Colonic mucosa (tissue), 4 donors: Measurements from ENCODE around the gene PRPS1L1. TPM values are rescaled to one million over a fixed set of nuclear protein-coding genes. Genes with fewer than 3 reads are reported as not detected.

Experiments used
- DNase-seq: peaks from one replicate; pipeline ENCODE4 v3.0.0-alpha.2; 2020
- H3K27ac ChIP-seq: fragments of 200-600 bp; one replicate; pipeline ENCODE4 v1.8.0; 2021
- H3K27me3 ChIP-seq: fragments of 200-600 bp; one replicate; pipeline ENCODE4 v1.8.0; 2021
- H3K36me3 ChIP-seq: fragments of 200-600 bp; one replicate; pipeline ENCODE4 v1.8.0; 2021
- H3K4me1 ChIP-seq: fragments of 200-600 bp; one replicate; pipeline ENCODE4 v1.8.0; 2021; ENCODE audit warnings: mild to moderate bottlenecking
- H3K4me3 ChIP-seq: fragments of 200-600 bp; one replicate; pipeline ENCODE4 v1.8.0; 2021
- H3K9ac ChIP-seq, 2 donors: one replicate each; pipeline ENCODE4 v1.7.0; 2013; ENCODE audit warnings: control low read depth in 2 of 2, low read depth in 2 of 2, low read length in 2 of 2
- H3K9me3 ChIP-seq: fragments of 200-600 bp; one replicate; pipeline ENCODE4 v1.8.0; 2021
- intact Hi-C: fragments of 100-400 bp; cut with DNase I; formaldehyde crosslinking; loops from one replicate; pipeline ENCODE4 v1.14.1; 2022
- total RNA-seq, 2 donors: library from RNA; stranded (reverse); fragmentation: NEBNext Ultra II Directional in 1 of 2; extraction: Animal tissue kit (Norgen Biotek cat#: 25700) in 1 of 2; gene quantifications; one replicate each; pipeline ENCODE4 v1.2.1, GENCODE V29; 2021
- TF ChIP-seq, protein P1 (sequence below): fragments of 200-600 bp; IDR thresholded peaks from one replicate; pipeline ENCODE4 v1.8.0; 2022; ENCODE audit warnings: antibody characterized with exemption, mild to moderate bottlenecking
- donor health status: healthy.
- donor health status: DM: no; HTN: no; CAD: no.
- donor health status: DM: no; HTN: no; CAD: no.

PRPS1L1 gene
- total RNA-seq, 2 donors from 2014 or later = not detected

GRCh38 chr7:18030758-18031157 is 3.1 kb upstream of the PRPS1L1 start:
- Histone ChIP-seq H3K9me3 (no peaks in the 10 kb centered on the region), H3K36me3 (no peaks in the 10 kb centered on the region), H3K4me3 (no peak overlapping the region), H3K27me3 (no peaks in the 10 kb centered on the region), H3K27ac (no peak overlapping the region), H3K9ac (no peak overlapping the region), H3K4me1 (no peaks in the 10 kb centered on the region)
- intact Hi-C loops = no loop called here
- TF ChIP-seq, protein P1, sequence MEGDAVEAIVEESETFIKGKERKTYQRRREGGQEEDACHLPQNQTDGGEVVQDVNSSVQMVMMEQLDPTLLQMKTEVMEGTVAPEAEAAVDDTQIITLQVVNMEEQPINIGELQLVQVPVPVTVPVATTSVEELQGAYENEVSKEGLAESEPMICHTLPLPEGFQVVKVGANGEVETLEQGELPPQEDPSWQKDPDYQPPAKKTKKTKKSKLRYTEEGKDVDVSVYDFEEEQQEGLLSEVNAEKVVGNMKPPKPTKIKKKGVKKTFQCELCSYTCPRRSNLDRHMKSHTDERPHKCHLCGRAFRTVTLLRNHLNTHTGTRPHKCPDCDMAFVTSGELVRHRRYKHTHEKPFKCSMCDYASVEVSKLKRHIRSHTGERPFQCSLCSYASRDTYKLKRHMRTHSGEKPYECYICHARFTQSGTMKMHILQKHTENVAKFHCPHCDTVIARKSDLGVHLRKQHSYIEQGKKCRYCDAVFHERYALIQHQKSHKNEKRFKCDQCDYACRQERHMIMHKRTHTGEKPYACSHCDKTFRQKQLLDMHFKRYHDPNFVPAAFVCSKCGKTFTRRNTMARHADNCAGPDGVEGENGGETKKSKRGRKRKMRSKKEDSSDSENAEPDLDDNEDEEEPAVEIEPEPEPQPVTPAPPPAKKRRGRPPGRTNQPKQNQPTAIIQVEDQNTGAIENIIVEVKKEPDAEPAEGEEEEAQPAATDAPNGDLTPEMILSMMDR = no peak
- DNase-seq = no peak

DNA sequence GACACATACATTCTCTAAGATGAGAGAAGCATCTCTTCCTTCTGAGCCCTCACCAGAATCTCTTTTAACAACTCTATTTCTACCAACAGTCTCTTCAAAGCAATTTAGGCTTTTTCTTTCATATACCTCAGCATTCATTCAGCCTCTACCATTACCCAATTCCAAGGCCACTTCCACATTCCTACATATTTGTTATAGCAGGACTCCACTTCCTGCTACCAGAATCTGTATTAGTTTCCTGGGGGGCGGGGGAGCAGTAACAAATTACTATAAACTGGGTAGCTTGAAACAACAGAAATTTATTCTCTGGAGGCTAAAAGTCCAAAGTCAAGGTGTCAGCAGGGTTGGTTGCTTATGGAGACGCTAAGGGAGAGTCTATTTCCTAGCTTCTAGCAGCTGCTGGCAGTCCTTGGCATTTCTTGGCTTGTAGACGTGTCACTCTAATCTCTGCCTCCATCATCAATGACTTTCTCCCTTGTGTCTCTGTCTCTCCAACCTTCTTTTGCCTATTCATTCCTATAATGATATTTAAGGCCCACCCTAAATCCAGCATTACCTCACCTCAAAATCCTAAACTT is 7.4 kb downstream of the PRPS1L1 start:
- Histone ChIP-seq H3K4me1 (no peaks in the 10 kb centered on the region), H3K36me3 (no peaks in the 10 kb centered on the region), H3K4me3 (no peak overlapping the region), H3K27me3 (no peaks in the 10 kb centered on the region), H3K9ac (no peak overlapping the region), H3K27ac (peak overlapping the region; percentile 66), H3K9me3 (no peaks in the 10 kb centered on the region)
- intact Hi-C loops = no loop called here
- TF ChIP-seq, protein P1 = no peak
- DNase-seq = peak; percentile 21

DNA sequence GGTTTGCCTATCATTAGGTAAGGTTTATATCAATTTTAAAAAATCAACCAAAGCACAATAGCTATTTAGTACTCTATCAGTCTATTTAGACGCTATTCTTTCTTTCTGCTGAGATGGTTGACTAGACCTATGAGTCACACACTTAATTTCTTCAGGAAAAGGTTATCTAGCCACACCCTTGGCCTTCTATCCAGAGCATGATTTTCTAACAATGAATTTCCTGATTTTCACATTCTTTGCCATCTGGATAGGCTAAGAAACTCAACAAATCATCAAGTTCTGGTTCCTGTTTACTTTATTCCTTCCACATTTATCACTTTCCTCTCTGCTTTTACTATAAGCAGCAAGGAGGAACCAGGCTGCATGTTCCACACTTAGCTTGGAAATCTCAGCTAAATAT is 8.1 kb downstream of the PRPS1L1 start:
- no peak for DNase-seq
- intact Hi-C loops = no loop called here
- no peaks in the 10 kb centered on the region for H3K4me1 ChIP-seq
- TF ChIP-seq, protein P1 = no peak
- H3K27ac ChIP-seq = peak overlapping the region; percentile 66
- H3K9me3 ChIP-seq = no peaks in the 10 kb centered on the region
- H3K27me3 ChIP-seq = no peaks in the 10 kb centered on the region
- no peaks in the 10 kb centered on the region for H3K36me3 ChIP-seq
- H3K4me3 ChIP-seq = no peak overlapping the region
- H3K9ac ChIP-seq = no peak overlapping the region

GRCh38 chr7:18018296-18019215 is 9.1 kb downstream of the PRPS1L1 start:
- TF ChIP-seq, protein P1 = no peak
- H3K27ac ChIP-seq = no peak overlapping the region
- H3K36me3 ChIP-seq = no peaks in the 10 kb centered on the region
- intact Hi-C loops = no loop called here
- H3K9me3 ChIP-seq = no peaks in the 10 kb centered on the region
- H3K27me3 ChIP-seq = no peaks in the 10 kb centered on the region
- H3K4me3 ChIP-seq = no peak overlapping the region
- DNase-seq = no peak
- no peaks in the 10 kb centered on the region for H3K4me1 ChIP-seq
- no peak overlapping the region for H3K9ac ChIP-seq

- DNase-seq = no peak
- Histone ChIP-seq H3K9me3 (no peaks in the 10 kb centered on the region), H3K36me3 (no peaks in the 10 kb centered on the region), H3K9ac (no peak overlapping the region), H3K27me3 (no peaks in the 10 kb centered on the region), H3K4me3 (no peak overlapping the region), H3K27ac (no peak overlapping the region), H3K4me1 (no peaks in the 10 kb centered on the region)
- TF ChIP-seq, protein P1 = no peak
- intact Hi-C loops = no loop called here
Measured at GRCh38 chr7:18016547-18017444, 10.8 kb downstream of the PRPS1L1 start.
